Right kidney (tissue), 9 donors: ENCODE data around the gene BRD8.
"Not testable (repeated sequence)": the region's sequence is repeated elsewhere in the genome, so short reads cannot be mapped to it uniquely, and the experiment has no call there.

Experiments
- DNase-seq: peaks from one replicate; pipeline ENCODE4 v3.0.0-alpha.2; 2016
- long read RNA-seq, 8 donors: transcript quantifications; one replicate each; lab custom pipeline, GENCODE V29; 2026

The BRD8 gene, protein sequence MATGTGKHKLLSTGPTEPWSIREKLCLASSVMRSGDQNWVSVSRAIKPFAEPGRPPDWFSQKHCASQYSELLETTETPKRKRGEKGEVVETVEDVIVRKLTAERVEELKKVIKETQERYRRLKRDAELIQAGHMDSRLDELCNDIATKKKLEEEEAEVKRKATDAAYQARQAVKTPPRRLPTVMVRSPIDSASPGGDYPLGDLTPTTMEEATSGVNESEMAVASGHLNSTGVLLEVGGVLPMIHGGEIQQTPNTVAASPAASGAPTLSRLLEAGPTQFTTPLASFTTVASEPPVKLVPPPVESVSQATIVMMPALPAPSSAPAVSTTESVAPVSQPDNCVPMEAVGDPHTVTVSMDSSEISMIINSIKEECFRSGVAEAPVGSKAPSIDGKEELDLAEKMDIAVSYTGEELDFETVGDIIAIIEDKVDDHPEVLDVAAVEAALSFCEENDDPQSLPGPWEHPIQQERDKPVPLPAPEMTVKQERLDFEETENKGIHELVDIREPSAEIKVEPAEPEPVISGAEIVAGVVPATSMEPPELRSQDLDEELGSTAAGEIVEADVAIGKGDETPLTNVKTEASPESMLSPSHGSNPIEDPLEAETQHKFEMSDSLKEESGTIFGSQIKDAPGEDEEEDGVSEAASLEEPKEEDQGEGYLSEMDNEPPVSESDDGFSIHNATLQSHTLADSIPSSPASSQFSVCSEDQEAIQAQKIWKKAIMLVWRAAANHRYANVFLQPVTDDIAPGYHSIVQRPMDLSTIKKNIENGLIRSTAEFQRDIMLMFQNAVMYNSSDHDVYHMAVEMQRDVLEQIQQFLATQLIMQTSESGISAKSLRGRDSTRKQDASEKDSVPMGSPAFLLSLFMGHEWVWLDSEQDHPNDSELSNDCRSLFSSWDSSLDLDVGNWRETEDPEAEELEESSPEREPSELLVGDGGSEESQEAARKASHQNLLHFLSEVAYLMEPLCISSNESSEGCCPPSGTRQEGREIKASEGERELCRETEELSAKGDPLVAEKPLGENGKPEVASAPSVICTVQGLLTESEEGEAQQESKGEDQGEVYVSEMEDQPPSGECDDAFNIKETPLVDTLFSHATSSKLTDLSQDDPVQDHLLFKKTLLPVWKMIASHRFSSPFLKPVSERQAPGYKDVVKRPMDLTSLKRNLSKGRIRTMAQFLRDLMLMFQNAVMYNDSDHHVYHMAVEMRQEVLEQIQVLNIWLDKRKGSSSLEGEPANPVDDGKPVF
- long read RNA-seq, donor 1, transcript BRD8-226 (6 exons, 557 nt) = major isoform, 12 of 46 reads
- long read RNA-seq, donor 1, partial matches to known transcripts = 26 of 46 reads
- long read RNA-seq, donor 1, other reads (novel, unspliced or antisense) = 0 of 46 reads
- long read RNA-seq, donor 2, partial matches to known transcripts = 14 of 22 reads
- long read RNA-seq, donor 2, other reads (novel, unspliced or antisense) = 0 of 22 reads
- long read RNA-seq, donor 3, partial matches to known transcripts = 22 of 27 reads
- long read RNA-seq, donor 3, other reads (novel, unspliced or antisense) = 0 of 27 reads
- long read RNA-seq, donor 4, transcript BRD8-226 (6 exons, 557 nt) = major isoform, 16 of 43 reads
- long read RNA-seq, donor 4, partial matches to known transcripts = 21 of 43 reads
- long read RNA-seq, donor 4, other reads (novel, unspliced or antisense) = 0 of 43 reads
- long read RNA-seq, donor 5, transcript BRD8-226 (6 exons, 557 nt) = major isoform, 9 of 31 reads
- long read RNA-seq, donor 5, partial matches to known transcripts = 19 of 31 reads
- long read RNA-seq, donor 5, other reads (novel, unspliced or antisense) = 0 of 31 reads
- long read RNA-seq, donor 6, transcript BRD8-226 (6 exons, 557 nt) = major isoform, 5 of 23 reads
- long read RNA-seq, donor 6, partial matches to known transcripts = 10 of 23 reads
- long read RNA-seq, donor 6, other reads (novel, unspliced or antisense) = 0 of 23 reads
- long read RNA-seq, donor 7, transcript BRD8-226 (6 exons, 557 nt) = major isoform, 24 of 162 reads
- long read RNA-seq, donor 7, partial matches to known transcripts = 129 of 162 reads
- long read RNA-seq, donor 7, other reads (novel, unspliced or antisense) = 5 of 162 reads
- long read RNA-seq, donor 8, transcript BRD8-226 (6 exons, 557 nt) = major isoform, 10 of 33 reads
- long read RNA-seq, donor 8, partial matches to known transcripts = 19 of 33 reads
- long read RNA-seq, donor 8, other reads (novel, unspliced or antisense) = 0 of 33 reads

DNA sequence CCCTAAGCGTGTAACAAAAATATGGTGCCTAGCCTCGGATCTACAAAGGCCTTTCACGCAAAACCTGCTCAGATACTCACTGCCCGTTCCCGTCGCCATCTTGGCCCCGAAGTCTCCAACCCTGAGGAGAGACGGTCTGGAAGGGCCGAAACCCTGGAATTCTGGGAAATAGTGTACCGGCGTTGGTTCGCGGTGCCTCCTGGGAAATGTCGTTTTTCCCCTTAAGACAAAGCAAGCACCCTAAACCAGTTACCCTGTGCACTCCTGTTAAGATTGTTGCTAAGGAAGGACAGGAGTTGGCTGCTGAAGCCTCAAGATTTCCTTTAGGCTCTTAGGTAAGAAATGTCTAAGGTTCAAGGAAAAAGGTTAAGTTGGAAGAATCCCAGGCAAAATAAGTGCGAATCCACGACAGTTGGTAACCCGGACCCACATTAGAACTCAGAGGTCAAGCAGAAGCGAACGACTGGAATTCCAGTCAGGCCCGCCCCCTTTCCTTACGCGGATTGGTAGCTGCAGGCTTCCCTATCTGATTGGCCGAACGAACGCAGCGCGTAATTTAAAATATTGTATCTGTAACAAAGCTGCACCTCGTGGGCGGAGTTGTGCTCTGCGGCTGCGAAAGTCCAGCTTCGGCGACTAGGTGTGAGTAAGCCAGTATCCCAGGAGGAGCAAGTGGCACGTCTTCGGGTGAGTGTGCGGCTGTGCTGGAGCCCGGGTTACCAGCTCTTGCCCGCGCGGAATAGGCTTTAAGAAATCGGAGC is at the start of gene BRD8, which contains the start of gene KIF20A:
BRD8 (minus strand) TSS at position 115 of the 761 bp plus-strand sequence; CDS start at position 99, 16 bp downstream.
KIF20A (plus strand) TSS at position 597 of the 761 bp plus-strand sequence. CDS start 569 bp downstream, outside the sequence.
- peak; percentile 89 for DNase-seq

GRCh38 chr5:138226910-138227309 is 48.5 kb upstream of the BRD8 start:
- DNase-seq = no peak

GRCh38 chr5:138224712-138225111 is 46.3 kb upstream of the BRD8 start:
- no peak for DNase-seq

DNA sequence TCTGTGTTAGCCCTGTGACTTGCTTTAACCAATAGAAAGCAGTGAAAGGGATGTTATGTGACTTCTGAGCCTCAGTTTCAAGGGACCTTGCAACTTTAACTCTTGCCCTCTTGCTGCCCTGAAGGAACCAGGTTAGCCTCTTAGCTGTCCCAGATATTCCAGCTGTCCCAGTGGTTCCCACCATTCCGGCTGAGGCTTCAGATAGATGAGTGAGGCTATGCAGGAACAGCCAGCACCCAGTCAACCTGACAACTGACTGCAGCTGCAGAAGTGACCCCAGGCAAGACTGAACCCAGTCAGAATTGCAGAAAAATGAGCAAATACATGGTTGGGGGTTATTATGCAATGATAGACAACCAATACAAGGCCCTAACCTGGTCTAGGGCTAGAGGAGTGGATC is 45.1 kb upstream of the BRD8 start:
- no peak for DNase-seq

- DNase-seq = no peak
Observed at GRCh38 chr5:138216799-138217198, 38.4 kb upstream of the BRD8 start.

DNA sequence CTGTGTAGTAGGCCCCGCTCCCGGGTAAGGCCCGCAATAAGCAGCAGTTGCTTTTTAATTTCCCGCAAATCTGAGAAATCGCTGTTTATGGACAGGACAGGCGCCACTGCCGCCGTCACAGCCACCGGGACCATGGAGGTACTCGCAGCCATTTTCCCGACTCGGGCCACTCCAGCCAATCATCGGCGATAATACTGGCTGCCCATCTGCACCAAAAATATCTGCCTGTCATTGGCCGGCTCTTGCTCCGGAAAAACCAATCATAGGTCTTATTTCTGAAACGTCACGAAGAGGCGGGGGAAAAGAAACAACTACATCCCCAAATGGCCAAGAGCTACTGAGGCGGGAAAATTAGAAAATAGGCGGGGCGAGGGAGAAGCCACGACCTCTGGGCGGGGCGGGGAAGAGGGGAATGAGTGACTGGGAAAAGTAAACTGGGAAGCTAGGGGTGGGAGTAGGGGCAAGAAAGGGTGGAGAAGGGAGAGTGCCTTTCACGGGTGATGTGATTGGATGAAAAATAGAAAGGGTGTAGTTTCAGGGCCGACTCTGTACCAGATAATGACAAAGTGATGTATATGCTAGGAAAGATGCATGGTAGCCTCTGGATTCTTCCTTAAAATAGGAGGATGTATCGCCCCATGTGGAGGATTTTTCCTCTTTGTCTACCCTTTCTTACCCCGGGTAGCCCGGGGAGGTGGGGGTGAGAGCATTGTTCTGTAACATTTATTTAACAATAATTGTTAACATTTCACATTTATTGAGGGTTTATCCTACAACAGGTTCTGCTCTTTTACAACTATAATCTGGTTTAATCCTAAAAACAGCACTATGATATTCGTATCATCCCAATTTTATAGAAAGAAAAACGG is 35.0 kb upstream of the BRD8 start, which contains the start of gene CDC23:
CDC23 (minus strand) TSS at position 163 of the 869 bp plus-strand sequence; CDS start at position 152, 11 bp downstream.
- peak; percentile 80 for DNase-seq

- DNase-seq = no peak
Observed at GRCh38 chr5:138212828-138213160, 34.4 kb upstream of the BRD8 start.

- no peak for DNase-seq
Observed at GRCh38 chr5:138210985-138211384, 32.6 kb upstream of the BRD8 start.

- DNase-seq = not testable (repeated sequence)
Observed at GRCh38 chr5:138193859-138194258, 15.4 kb upstream of the BRD8 start.

GRCh38 chr5:138192826-138193225 is 14.4 kb upstream of the BRD8 start:
- DNase-seq = no peak

DNA sequence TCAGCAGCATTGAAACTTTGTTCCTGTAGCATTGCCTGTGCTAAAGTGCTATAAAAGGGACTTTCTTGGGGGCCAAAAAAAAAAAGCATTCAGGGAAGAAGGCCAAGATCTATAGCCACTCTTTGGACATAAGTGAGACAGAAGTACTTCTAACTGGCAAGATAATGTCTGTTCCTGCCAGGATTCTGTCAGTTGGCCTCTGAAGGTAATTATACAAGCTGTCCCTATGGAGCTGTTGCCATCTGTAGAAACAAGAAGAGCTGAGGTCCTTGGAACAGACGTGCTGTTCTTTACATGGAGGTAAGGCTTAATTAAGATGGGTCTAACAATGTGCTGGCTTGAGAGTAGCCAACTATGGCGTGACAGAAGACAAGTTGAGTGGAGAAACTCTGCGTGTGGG is 10.2 kb upstream of the BRD8 start:
- DNase-seq = no peak

DNA sequence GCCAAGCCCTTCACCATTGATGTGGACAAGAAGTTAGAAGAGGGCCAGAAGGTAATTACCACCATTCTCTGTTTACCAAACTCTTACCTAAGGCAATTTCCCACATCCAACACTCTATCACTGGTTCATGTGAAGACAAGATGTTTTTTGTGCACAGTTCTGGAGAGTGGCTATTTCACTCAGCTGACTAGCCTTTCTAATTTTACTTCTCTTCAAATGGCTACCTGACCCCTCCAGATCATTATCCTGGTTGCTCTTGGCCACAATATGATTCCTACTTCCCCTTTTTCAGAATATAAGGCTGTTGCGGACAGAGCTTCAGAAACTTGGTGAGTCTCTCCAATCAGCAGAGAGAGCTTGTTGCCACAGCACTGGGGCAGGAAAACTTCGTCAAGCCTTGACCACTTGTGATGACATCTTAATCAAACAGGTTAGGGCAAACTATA is 7.6 kb upstream of the BRD8 start:
- DNase-seq = no peak

DNA sequence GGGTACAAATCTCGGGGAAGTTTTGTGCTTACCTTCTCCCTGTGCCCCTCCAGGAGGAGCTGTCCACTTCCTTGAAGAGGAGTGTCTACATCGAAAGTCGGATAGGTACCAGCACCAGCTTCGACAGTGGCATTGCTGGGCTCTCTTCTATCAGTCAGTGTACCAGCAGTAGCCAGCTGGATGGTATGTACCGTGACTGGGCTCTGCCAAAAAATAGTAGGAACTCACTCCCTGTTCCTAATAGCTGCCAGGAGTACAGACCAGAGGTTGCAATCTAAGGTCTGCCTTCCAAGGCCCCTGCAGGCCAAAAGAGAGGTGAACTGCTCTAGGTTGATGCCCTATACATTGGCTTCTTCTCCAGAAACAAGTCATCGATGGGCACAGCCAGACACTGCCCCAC is 4.4 kb upstream of the BRD8 start:
- no peak for DNase-seq

- DNase-seq = no peak
Observed at GRCh38 chr5:138180841-138181240, 2.4 kb upstream of the BRD8 start.

DNA sequence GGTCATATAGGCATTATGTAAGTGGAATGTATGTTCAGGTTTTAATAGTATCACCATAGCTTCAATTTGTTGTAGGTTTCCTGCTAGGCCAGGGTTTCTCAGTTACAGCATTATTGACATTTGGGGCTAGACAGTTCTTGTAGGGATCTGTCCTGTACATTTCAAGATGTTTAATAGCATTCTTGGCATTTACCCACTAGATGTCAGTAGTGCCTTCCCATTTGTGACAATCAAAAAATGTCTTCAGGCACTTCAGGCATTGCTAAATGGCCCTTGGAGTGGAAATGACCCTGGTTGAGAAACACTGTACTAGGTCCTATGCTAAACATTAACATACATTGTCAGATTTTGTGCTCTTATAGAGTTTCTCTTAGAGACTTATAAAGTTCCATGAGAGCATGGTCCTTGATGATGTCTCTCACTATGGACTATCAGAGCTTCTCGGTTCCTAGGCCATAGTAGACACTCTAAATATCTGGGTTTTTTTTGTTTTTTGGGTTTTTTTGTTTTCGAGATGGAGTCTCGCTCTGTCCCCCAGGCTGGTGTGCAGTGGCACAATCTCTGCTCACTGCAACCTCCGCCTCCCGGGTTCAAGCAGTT is 1.9 kb upstream of the BRD8 start:
- DNase-seq = peak; percentile 12

- DNase-seq = peak; percentile 25
Observed at GRCh38 chr5:138179277-138179857, 937 bp upstream of the BRD8 start.

GRCh38 chr5:138177941-138178515 is 402 bp downstream of the BRD8 start:
- peak; percentile 64 for DNase-seq
